Fibroblast of skin of left biceps (primary cell): ENCODE data around the gene KCNH6.
A peak's percentile ranks its signal among the peaks of the same experiment; 100 is the strongest.

Experiments
- DNase-seq, 2 experiments: peaks; one replicate each; pipeline ENCODE4 v3.0.0-alpha.2; 2013; ENCODE audit warnings: low read depth in 2 of 2

KCNH6 gene

DNA sequence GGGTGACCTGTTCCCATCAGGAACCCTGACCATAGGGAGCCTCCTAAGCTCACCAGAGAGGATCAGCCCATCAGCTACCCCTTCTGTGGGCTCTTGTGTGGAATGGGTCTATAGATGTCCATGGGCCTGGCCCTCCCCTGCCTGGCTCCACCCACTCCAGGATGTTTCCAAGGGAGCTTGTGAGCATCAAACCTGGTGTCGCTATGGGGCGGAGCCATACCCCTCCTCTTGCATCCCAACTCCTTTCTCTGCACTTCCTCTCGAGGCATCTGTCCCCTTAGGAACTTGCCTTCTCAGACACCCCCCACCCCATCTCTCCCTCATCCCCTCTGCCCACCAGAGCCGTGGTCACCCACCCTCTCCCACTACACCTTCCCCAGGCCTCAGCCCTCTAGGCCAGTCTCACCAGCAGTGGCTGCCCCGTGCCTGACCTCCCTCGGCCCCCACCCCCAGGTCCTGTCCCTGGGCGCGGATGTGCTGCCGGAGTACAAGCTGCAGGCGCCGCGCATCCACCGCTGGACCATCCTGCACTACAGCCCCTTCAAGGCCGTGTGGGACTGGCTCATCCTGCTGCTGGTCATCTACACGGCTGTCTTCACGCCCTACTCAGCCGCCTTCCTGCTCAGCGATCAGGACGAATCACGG, 10.4 kb downstream of the KCNH6 start:
- DNase-seq, result no peak

GRCh38 chr17:63534078-63534570, 11.0 kb downstream of the KCNH6 start:
- DNase-seq, result no peak

DNA sequence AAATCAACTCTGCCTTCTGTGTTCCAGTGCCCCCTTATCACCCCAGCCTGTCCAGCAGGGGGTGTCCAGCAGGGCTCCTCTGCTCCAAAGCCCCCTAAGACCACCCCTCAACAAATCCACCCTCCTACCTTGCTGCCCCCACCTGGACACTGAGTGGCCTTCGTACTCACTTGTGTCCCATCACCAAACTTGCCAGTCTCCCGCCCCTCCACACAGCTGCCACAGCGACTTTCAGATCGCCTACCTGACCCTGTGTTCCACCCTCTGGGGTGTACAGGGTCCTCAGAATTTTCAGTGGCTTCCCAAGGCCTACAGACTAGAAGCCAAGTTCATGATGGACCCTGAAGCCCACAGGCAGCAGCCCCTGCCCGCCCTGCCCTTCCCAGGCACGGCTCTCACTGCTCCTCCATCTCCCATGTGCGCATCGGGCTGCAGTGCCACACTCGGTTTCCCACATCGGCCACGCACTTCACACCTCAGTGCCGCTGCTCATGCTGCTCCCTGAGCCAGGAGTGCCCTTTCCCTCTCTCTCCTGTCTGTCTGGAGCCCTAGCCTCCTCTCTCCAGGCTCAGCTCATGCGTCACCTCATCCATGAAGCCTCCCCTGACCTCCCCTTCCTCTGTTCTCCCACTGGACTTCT, 11.8 kb downstream of the KCNH6 start:
- DNase-seq, result no peak

DNA sequence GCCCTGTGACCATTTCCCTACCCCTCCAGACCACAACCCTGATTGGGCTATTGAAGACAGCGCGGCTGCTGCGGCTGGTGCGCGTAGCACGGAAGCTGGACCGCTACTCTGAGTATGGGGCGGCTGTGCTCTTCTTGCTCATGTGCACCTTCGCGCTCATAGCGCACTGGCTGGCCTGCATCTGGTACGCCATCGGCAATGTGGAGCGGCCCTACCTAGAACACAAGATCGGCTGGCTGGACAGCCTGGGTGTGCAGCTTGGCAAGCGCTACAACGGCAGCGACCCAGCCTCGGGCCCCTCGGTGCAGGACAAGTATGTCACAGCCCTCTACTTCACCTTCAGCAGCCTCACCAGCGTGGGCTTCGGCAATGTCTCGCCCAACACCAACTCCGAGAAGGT, 12.5 kb downstream of the KCNH6 start:
- no peak for DNase-seq

DNA sequence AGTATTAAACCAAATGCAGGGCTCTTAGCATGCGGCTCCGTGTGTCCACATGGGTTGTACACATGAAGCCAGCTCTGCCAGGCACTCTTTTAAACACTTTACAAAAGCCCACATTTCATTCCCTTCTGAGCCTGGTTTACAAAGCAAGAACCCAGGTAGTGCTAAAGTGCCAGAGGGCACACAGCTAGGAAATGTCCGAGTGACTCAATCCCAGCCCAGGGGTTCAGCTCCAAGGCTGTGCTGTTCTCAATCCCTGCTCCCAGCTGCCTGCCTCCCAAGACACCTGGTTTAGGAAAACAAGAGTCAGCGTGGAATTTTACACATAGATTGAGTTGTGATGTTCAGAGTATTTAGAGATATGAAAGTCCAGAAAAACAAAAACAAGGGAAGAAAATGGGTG, 13.8 kb downstream of the KCNH6 start:
- no peak for DNase-seq

DNA sequence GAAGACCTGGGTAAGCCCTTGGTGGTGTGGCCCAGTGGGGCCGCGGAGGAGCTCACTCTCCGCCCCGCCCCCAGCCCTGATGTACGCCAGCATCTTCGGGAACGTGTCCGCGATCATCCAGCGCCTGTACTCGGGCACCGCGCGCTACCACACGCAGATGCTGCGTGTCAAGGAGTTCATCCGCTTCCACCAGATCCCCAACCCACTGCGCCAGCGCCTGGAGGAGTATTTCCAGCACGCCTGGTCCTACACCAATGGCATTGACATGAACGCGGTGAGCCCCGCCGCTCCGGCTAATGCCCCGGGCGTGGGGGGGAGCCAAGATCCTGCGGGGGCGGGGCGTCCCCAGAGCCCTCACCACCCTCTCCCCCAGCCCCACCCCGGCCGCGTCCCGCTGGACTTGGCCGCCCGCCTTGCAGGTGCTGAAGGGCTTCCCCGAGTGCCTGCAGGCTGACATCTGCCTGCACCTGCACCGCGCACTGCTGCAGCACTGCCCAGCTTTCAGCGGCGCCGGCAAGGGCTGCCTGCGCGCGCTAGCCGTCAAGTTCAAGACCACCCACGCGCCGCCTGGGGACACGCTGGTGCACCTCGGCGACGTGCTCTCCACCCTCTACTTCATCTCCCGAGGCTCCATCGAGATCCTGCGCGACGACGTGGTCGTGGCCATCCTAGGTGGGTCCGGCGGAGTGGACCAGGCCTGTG, 15.0 kb downstream of the KCNH6 start:
- DNase-seq, result no peak

DNA sequence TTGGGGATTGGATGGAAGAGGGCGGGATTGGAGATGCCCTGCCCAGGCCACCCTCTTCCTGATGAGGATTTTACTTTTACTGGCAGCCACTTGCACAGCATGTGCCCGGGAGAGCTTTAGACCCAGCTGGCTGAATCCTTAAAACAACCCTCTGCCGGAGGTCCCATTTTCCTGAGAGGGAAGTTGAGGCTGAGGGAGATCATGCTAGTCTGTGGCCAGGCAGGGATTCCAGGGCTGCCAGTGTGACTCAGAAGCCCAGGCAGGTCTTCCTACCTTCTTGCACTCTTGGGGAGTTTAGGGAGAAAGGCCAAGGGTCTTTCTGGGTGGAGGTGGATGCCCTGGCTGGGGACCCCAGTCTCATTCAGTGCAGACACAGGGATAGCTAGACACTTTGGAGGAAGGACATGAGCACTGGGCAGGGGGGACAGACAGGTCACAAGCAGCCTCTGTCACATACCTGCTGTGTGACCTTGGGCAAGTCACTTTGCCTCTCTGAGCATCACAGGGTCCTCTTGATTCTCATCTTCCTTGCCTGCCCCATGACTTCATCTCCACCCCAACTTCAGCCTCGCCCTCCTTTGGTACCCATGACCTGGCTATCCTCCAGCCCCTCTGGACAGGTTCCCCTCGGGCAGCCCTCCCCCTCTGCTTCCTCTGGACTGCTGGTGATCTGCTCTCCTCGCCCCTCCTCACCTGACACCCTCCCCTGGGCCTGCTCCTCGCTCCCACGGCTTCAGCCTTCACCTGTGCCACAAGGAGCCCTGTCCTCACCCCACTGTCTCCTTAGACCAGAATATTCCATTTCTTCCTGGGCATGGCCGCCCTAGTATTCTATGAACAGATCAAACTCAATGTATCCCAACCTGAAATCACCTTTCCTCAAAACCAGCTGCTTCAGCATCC, 15.8 kb downstream of the KCNH6 start:
- no peak for DNase-seq

- no peak for DNase-seq
Observed at GRCh38 chr17:63540590-63540989, 17.4 kb downstream of the KCNH6 start.

GRCh38 chr17:63542218-63542545, 19.0 kb downstream of the KCNH6 start:
- no peak for DNase-seq

DNA sequence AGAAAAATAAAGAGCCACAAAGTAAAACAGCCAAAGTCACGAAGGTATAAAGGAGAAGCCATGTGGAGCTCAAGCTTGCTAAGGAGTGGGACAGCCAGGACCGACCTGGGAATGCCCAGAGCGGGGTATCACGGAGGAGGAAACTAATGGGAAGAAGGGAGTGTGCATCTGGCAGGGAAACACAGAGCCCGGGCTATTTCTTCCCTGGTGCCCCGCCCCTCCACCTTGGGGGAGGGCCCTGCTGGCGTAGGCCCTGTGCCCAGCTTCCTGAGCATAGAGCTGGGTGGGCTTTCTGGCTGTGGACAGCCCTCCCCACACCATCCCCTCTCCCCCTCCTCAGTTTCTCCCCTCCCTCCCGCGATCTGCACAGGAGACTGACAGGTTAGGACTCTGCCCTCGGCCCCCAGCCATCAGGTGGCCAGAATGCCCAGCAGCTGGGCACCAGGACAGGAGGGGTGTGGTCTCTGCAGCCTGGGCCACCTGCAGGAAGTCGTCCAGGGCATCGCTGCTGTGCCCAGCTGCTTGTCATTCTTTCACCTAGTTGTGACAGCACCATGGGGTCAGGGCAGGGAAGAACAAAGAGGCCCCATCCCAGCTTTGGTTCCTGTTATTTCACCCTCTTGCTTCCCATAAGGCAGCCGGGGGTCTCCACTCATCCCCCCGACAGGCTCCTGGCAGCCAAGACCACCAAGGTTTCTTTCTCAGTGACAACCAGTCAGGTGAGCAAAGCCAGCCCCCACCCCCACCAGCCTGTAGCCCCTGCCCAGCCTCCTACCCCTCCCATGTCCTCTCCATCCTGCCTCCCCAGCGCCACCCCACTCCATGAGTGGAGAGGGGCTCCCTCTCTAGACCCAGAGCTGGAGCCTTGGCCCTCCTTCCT, 20.0 kb downstream of the KCNH6 start:
- DNase-seq, result no peak

DNA sequence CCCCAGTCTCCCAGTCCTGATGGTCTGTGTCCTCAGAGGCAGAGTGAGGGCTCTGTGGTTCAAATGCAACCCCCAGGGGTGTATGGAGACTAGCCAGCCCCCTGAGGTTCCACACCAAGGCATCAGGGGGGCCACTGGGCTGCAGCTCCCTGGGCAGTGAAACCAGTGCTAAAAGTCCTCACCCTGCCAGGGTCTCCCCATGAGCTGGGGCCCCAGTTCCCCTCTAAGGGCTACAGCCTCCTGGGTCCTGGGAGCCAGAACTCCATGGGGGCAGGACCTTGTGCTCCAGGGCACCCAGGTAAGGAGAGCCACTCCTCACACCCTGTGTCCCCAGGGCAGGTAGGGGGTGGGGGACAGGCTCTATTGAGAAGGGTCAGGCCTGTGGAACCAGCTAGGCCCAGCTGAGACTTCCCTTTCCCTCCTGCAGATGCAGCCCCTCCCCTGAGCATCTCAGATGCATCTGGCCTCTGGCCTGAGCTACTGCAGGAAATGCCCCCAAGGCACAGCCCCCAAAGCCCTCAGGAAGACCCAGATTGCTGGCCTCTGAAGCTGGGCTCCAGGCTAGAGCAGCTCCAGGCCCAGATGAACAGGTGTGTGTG, 20.8 kb downstream of the KCNH6 start:
- DNase-seq, result no peak

DNA sequence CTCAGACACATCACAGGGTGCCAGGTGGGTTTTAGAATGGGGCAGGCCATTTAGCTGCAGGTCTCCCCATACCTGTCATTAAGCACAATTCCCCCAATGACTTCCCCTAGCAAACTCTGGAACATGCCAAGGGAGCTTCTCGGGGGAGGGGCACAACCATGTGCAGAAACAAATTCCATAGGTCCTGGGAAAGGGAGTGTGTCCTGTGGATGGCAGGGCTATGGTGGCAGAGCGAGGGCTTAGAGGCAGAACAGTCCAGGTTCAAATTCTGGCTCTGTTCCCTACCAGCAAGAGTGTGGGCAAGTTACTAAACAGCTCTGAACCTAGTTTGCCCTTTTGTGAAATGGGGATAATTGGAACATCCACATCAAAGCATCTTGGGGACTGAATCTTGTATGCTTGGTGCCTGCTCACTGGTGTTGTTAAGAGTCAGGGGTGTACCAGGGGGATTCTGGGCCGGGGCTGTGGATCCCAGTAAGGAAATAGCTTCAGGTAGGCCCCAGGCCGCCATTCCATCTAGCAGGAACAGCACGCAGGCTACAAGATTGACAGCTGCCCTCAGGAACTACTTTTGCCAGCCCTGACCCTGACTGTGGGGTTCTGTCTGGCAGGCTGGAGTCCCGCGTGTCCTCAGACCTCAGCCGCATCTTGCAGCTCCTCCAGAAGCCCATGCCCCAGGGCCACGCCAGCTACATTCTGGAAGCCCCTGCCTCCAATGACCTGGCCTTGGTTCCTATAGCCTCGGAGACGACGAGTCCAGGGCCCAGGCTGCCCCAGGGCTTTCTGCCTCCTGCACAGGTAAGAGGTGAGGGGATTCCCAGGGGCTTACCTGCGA, 21.5 kb downstream of the KCNH6 start:
- DNase-seq, result no peak

- DNase-seq, result no peak
Observed at GRCh38 chr17:63546308-63547082, 23.3 kb downstream of the KCNH6 start.

- no peak for DNase-seq
Observed at GRCh38 chr17:63547083-63547523, 23.9 kb downstream of the KCNH6 start.

- DNase-seq, result no peak
Observed at GRCh38 chr17:63549289-63549945, 26.3 kb downstream of the KCNH6 start.

GRCh38 chr17:63549946-63550816, 27.0 kb downstream of the KCNH6 start, which contains the start of gene DCAF7:
DCAF7 (plus strand) TSS chr17:63550477; CDS start chr17:63550678, 201 bp downstream.
- DNase-seq, result peak; percentile 100
